ENCODE results near the gene ZNF597.

The ZNF597 gene

GRCh38 chr16:3454631-3455147 lies 11.4 kb upstream of the ZNF597 start:
- DNase-seq (ENCODE audit: low read depth), result peak; percentile 34

GRCh38 chr16:3454093-3454492 lies 10.8 kb upstream of the ZNF597 start:
- no peak for DNase-seq (ENCODE audit: low read depth)

GRCh38 chr16:3444032-3444388 lies 706 bp upstream of the ZNF597 start:
- DNase-seq (ENCODE audit: low read depth), result peak; percentile 70

- DNase-seq (ENCODE audit: low read depth), result no peak
Measured at GRCh38 chr16:3439637-3440036, 3.7 kb downstream of the ZNF597 start.

- DNase-seq (ENCODE audit: low read depth), result no peak
Measured at GRCh38 chr16:3434373-3434772, 8.9 kb downstream of the ZNF597 start.

GRCh38 chr16:3431779-3432219 lies 11.5 kb downstream of the ZNF597 start:
- no peak for DNase-seq (ENCODE audit: low read depth)

GRCh38 chr16:3413730-3414379 lies 29.4 kb downstream of the ZNF597 start:
- DNase-seq (ENCODE audit: low read depth), result no peak

- no peak for DNase-seq (ENCODE audit: low read depth)
Measured at GRCh38 chr16:3408561-3409197, 34.6 kb downstream of the ZNF597 start.

- DNase-seq (ENCODE audit: low read depth), result peak; percentile 15
Measured at GRCh38 chr16:3401719-3402397, 41.4 kb downstream of the ZNF597 start.

GRCh38 chr16:3400779-3401688 lies 42.3 kb downstream of the ZNF597 start, which contains the start of the genes ZNF174 and ZSCAN32:
ZNF174 (plus strand) TSS chr16:3401215; CDS start chr16:3402005, 790 bp downstream.
ZSCAN32 (minus strand) TSS chr16:3401004; CDS start chr16:3397557, 3,447 bp downstream.
- DNase-seq (ENCODE audit: low read depth), result peak; percentile 99

- DNase-seq (ENCODE audit: low read depth), result no peak
Measured at GRCh38 chr16:3400446-3400778, 42.9 kb downstream of the ZNF597 start.

GRCh38 chr16:3389663-3390338 lies 53.5 kb downstream of the ZNF597 start:
- DNase-seq (ENCODE audit: low read depth), result no peak

GRCh38 chr16:3388325-3388724 lies 55.0 kb downstream of the ZNF597 start:
- no peak for DNase-seq (ENCODE audit: low read depth)

- no peak for DNase-seq (ENCODE audit: low read depth)
Measured at GRCh38 chr16:3383045-3383448, 60.3 kb downstream of the ZNF597 start.

Data from amniotic epithelial cell (primary cell).